ENCODE data around the gene LBP. TPM values are rescaled to one million over a fixed set of nuclear protein-coding genes. Genes with fewer than 3 reads are reported as not detected.
"Not testable (repeated sequence)": the region's sequence is repeated elsewhere in the genome, so short reads cannot be mapped to it uniquely, and the experiment has no call there.

LBP gene
- total RNA-seq, 2 experiments from 2014 or later = not detected

DNA sequence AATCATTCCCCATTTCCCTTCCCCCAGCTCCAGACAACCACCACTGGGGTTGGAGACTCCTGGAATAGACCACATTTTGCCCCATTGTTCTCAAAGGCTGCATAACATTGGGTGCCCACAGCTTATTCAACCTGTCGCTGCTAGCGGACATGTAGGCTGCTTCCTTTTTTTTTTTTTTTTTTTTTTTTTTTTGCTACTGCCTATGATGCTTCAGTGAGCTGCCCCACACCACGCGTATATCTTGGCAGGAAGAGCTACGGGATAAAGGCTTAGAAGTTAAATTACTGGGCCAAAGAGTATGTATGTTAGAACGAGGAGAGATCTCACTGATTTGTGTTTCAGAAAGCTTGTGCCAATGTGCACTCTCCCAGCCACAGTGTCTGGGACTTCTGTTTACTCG lies 7.0 kb downstream of the LBP start:
- Mint-ChIP-seq H3K27ac (no peak overlapping the region), H3K9me3 (no peaks in the 10 kb centered on the region), H3K36me3 (no peaks in the 10 kb centered on the region), H3K27me3 (no peaks in the 10 kb centered on the region), H3K4me1 (no peaks in the 10 kb centered on the region), H3K4me3 (no peak overlapping the region)
- DNase-seq = no peak

DNA sequence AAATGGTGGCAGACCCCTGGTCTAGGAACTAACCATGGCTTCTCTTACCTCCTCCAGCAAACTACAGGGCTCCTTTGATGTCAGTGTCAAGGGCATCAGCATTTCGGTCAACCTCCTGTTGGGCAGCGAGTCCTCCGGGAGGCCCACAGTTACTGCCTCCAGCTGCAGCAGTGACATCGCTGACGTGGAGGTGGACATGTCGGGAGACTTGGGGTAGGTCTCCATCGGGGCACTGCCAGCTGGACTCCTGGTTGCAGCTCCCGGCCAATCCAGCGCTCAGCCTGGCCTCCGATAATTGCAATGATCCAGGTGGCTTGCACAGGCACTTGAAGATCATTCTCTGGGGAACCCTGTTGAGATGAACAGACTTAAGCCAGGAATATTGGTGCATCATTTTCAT lies 7.9 kb downstream of the LBP start:
- DNase-seq = no peak
- Mint-ChIP-seq H3K4me1 (no peaks in the 10 kb centered on the region), H3K36me3 (no peaks in the 10 kb centered on the region), H3K27ac (no peak overlapping the region), H3K4me3 (no peak overlapping the region), H3K27me3 (no peaks in the 10 kb centered on the region), H3K9me3 (no peaks in the 10 kb centered on the region)

DNA sequence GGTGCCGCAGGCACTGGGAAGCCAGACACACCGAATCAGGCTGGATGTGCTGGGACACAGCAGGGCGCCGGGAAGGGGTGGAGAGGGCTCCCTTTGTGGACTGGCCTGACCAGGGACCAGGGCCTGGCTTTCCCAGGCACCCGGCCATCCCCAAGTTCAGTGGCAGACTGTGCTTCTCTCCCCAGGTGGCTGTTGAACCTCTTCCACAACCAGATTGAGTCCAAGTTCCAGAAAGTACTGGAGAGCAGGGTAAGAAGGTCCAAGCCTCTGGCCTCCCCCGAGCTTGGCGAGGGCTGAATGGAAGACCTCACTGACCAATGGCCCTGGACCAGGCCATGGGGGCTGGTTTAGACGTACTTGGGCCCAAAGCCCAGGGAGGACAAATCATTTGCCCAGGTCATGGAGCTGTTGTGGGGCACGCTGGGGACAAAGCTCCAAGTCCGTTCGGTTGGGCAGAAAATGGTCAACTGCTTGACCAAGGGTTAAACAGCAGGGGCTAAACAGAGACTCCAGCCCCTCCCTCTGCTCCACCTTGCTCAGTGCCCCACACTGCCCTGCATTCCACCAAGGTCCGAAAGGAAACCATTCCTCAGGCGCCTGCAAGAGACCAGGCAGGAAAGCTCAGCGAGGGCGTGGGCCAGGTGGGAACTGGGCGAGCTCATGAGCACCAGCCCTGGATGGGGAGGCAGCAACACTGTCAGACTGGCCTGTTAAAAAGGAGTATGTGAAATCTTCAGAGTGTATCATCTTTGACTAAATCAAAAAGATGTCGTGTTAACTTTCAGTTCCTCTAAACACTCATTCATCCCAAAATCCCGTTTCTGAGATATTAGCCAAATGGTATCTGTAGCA lies 9.1 kb downstream of the LBP start:
- no peak overlapping the region for H3K27ac Mint-ChIP-seq
- H3K4me3 Mint-ChIP-seq = no peak overlapping the region
- H3K36me3 Mint-ChIP-seq = no peaks in the 10 kb centered on the region
- DNase-seq = no peak
- no peaks in the 10 kb centered on the region for H3K4me1 Mint-ChIP-seq
- H3K9me3 Mint-ChIP-seq = no peaks in the 10 kb centered on the region
- H3K27me3 Mint-ChIP-seq = no peaks in the 10 kb centered on the region

DNA sequence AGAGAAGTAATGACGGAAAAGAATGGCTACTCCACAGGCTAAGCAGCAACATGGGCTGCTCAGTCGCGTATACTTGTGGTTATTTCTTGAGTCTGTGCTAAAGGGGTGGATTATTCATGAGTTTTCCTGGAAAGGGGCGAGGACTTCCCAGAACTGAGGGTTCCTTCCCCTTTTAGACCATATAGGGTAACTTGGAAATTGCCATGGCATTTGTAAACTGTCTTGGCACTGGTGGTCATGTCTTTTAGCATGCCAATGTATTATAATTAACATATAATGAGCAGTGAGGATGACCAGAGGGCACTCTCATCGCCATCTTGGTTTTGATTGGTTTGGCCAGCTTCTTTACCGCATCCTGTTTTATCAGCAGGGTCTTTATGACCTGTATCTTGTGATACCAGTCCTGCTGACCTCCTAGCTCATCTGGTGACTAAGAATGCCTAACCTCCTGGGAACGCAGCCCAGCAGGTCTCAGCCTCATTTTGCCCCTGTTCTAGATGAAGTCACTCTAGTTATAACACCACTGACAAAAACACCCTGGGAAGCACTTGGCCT lies 11.4 kb downstream of the LBP start:
- H3K4me1 Mint-ChIP-seq = no peaks in the 10 kb centered on the region
- H3K27me3 Mint-ChIP-seq = no peaks in the 10 kb centered on the region
- no peak overlapping the region for H3K4me3 Mint-ChIP-seq
- H3K27ac Mint-ChIP-seq = no peak overlapping the region
- peak; percentile 15 for DNase-seq
- no peaks in the 10 kb centered on the region for H3K9me3 Mint-ChIP-seq
- no peaks in the 10 kb centered on the region for H3K36me3 Mint-ChIP-seq

DNA sequence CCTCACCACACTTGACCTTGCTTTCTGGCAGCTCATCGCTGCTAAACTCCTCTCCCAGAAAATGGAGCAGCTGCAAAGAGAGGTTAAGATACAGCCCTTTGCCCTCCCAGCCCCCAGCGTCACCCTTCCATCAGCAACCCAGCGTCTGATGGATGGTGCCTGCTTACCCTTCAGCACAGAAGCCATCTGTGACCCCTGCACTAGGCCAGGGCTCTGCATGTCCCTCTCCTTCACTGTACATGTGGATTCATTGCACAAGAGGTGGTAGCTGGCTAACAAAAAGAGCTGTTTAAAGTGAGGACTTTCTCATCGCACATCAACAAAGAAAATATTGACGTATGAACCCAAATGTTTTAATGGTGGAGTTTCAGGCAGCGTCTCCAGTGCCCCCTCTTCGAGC lies 12.3 kb downstream of the LBP start:
- DNase-seq = no peak
- Mint-ChIP-seq H3K9me3 (no peaks in the 10 kb centered on the region), H3K36me3 (no peaks in the 10 kb centered on the region), H3K4me3 (no peak overlapping the region), H3K4me1 (no peaks in the 10 kb centered on the region), H3K27me3 (no peaks in the 10 kb centered on the region), H3K27ac (no peak overlapping the region)

DNA sequence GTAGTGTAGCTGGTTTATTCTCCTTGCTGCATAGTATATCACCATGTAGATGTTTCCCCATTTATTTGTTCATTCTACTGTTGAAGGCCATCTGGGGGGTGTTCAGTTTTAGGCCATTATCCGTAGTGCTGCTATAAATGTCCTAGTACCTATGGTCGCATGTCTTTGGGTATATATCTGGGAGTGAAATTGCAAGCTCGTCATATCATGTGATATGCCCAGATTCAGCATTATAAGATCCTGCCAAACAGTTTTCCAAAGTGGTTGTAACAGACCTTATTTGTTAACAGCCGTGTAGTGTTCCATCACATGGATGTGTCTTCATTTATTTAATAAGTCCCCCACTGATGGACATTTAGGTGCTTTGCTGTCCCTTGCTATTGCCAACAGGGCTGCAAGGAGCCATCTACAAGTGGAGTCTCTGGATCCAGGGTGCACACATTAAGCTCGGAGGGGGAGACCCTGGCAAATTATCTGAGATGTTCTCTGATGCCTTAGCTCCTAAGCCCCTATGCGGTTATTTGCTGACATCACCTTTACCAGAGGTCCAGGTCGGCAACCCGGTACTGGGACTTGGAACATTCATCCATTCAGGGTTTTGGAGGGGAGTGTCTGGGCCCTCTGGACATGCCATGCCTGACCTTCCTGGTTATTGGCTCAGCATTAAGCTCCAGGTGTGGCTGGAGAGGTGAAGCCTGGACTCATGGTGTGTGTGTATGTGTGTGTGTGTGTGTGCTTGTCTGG lies 16.9 kb downstream of the LBP start:
- Mint-ChIP-seq H3K27ac (no peak overlapping the region), H3K4me3 (no peak overlapping the region), H3K4me1 (no peaks in the 10 kb centered on the region)

DNA sequence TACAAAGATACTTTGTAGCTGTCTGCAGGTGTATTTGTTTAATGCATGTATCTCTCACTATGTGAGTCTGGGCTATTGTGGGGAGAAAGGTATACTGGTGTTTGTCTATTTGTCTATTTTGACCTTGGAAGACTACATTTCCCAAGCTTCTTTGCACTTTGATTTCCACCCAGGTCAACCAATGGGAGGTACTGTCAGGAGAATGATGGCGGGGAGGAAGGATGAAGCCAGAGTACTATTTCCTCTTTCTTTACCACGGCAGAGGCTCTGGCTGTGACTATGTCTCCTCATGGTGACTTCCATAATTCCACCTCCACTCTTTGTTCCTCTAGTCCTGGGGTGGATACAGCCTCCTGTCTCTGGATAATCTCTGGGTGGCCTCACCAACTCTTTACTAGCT lies 23.1 kb downstream of the LBP start:
- H3K36me3 Mint-ChIP-seq = no peaks in the 10 kb centered on the region
- no peaks in the 10 kb centered on the region for H3K27me3 Mint-ChIP-seq
- DNase-seq = no peak
- H3K4me3 Mint-ChIP-seq = no peak overlapping the region
- peaks cover 6% of the 10 kb centered on the region for H3K4me1 Mint-ChIP-seq
- no peak overlapping the region for H3K27ac Mint-ChIP-seq
- no peaks in the 10 kb centered on the region for H3K9me3 Mint-ChIP-seq

More for the DNA sequence above, 16.9 kb downstream of the LBP start:
- Mint-ChIP-seq H3K9me3 (no peaks in the 10 kb centered on the region), H3K36me3 (no peaks in the 10 kb centered on the region), H3K27me3 (no peaks in the 10 kb centered on the region)
- no peak for DNase-seq

DNA sequence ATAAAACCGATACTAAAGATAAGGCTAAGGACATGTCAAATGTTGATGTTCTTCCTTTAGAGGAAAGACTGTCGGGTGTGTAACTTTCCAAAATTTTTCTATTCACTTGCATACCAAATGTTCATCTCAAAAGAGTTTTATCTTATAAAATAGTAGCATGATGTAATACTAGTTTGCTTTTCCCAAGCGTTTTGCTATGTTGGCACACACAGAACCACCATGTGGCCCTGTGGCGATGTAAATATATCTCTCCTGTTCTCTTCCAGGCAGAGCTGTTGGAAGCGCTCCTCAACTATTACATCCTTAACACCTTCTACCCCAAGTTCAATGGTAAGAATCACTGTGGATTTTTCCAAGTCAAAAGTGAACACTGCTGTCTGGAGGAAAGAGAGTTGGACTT lies 26.5 kb downstream of the LBP start:
- Mint-ChIP-seq H3K36me3 (no peaks in the 10 kb centered on the region), H3K4me1 (peaks cover 6% of the 10 kb centered on the region), H3K27ac (no peak overlapping the region), H3K4me3 (no peak overlapping the region), H3K9me3 (no peaks in the 10 kb centered on the region), H3K27me3 (peaks cover 4% of the 10 kb centered on the region)
- no peak for DNase-seq

DNA sequence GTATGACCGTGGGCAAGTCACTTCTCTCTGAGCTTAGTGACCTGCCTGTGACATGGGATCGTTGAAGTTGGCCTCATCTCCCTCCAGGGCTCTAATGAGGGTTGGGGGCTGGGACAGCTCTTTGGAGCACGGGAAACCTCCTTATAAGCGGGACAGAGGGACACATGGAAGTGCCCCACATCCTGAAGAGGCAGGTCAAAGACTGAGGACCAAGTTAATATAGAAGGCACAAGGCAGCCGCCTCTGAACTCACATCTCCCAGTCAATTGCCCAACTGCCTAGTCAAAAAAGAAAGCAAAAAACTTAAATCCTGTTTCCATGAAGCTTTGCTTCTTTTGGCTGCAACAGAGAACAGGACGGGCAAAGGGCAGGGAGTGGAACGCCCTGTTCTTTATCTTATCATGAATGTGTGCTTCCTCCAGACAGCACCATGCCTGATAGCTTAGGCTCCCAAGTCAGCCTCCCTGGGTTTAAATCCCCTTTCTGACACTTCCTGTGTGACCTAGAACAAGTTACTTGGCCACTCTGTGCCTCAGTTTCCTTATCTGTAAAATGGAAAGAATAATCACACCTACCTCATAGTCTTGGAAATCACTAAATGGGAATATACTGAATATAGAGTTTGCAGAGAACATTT lies 27.1 kb downstream of the LBP start:
- Mint-ChIP-seq H3K27ac (no peak overlapping the region), H3K36me3 (no peaks in the 10 kb centered on the region)

DNA sequence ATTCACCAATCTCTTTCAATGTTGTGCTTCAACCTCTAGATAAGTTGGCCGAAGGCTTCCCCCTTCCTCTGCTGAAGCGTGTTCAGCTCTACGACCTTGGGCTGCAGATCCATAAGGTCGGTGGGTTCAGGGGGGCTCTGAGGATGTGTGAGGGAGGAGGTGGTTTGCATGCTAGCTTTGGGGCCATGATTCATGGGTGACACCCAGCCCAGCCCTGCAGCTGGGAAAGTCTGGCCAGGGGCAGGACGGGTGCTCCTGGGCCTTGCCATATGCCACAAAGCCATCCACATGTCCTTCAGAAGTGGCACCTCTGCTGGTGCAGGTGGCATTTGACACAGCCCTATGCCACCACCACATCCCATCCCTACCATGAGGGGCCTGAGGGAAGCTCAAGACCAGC lies 27.6 kb downstream of the LBP start:
- no peak overlapping the region for H3K27ac Mint-ChIP-seq
- no peaks in the 10 kb centered on the region for H3K9me3 Mint-ChIP-seq
- peaks cover 4% of the 10 kb centered on the region for H3K27me3 Mint-ChIP-seq
- H3K4me3 Mint-ChIP-seq = no peak overlapping the region
- H3K4me1 Mint-ChIP-seq = peaks cover 6% of the 10 kb centered on the region
- H3K36me3 Mint-ChIP-seq = no peaks in the 10 kb centered on the region
- DNase-seq = no peak

More for the DNA sequence above, 27.1 kb downstream of the LBP start:
- Mint-ChIP-seq H3K4me3 (no peak overlapping the region), H3K4me1 (peaks cover 6% of the 10 kb centered on the region), H3K9me3 (no peaks in the 10 kb centered on the region), H3K27me3 (peaks cover 4% of the 10 kb centered on the region)
- no peak for DNase-seq

DNA sequence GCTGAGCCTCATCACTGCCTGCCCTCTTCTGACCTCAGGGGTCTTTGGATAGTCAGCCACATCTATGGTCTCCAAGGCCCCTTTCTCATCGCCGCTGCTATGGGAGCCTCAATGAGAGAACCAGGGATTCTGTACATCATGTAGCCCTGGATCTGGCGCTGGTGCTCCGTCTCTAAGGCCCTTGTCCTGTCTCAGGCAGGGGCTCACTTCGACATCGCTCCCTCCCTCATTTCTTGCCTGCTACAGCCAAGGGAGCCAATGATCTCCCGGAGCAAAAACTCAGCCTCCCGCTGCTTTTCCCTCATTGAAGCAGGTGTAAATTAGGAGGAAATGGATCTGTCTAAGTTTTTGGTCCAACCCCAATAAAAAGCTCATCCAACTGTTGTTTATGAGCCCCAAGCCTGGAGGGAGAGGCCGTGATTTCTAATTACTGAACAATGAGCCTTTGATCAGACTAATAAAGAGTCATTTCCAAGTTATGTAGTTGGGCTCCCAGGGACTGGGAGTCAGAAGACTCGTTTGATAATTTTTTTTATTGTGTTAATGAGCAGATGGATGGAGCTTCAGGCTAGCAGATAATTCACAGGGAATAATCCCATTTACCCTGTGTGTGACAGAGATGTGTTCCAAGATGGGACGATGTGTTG lies 30.9 kb downstream of the LBP start:
- Mint-ChIP-seq H3K4me1 (peaks cover 1% of the 10 kb centered on the region), H3K27me3 (peaks cover 8% of the 10 kb centered on the region), H3K36me3 (no peaks in the 10 kb centered on the region), H3K4me3 (no peak overlapping the region), H3K9me3 (no peaks in the 10 kb centered on the region), H3K27ac (no peak overlapping the region)
- no peak for DNase-seq

DNA sequence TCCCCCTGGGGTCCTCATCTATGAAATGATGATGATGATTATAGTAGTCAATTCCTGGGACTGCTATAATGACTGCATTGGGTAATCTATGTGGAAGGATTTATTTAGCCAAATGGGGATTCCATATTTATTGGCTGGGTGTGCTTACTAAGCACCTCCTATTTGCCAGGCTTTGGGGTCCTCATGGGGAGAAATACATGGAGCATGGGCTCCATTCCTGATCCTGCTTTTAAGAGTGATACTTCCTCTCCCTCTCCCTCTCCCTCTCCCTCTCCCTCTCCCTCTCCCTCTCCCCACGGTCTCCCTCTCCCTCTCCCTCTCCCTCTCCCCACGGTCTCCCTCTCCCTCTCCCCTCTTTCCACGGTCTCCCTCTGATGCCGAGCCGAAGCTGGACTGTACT lies 31.6 kb downstream of the LBP start:
- DNase-seq, H3K4me1 Mint-ChIP-seq, H3K36me3 Mint-ChIP-seq, H3K4me3 Mint-ChIP-seq, H3K9me3 Mint-ChIP-seq, H3K27ac Mint-ChIP-seq: not testable (repeated sequence)
- H3K27me3 Mint-ChIP-seq = peaks cover 13% of the 10 kb centered on the region

DNA sequence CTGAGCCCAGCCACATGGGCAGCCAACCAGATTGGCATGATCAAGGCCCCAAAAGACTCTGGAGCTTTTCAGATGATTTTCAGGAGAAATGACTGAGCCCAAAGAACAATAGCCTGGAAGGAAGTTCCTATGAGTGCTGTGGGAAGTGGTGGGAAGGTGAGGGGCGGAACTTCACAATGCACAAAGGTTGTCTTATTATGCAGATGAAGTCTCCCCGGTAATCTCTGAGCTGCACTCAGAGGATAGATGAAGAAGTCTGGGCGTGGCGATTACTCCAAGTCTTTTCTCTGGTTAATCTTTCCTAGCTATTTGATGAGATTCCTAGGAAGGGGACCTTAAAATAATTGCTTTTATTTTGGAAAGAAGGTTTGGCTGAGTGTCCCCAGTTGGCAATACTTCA lies 36.9 kb downstream of the LBP start:
- peaks cover 12% of the 10 kb centered on the region for H3K27me3 Mint-ChIP-seq
- H3K27ac Mint-ChIP-seq = no peak overlapping the region
- H3K9me3 Mint-ChIP-seq = no peaks in the 10 kb centered on the region
- H3K4me3 Mint-ChIP-seq = no peak overlapping the region
- DNase-seq = no peak
- H3K4me1 Mint-ChIP-seq = no peaks in the 10 kb centered on the region
- no peaks in the 10 kb centered on the region for H3K36me3 Mint-ChIP-seq

DNA sequence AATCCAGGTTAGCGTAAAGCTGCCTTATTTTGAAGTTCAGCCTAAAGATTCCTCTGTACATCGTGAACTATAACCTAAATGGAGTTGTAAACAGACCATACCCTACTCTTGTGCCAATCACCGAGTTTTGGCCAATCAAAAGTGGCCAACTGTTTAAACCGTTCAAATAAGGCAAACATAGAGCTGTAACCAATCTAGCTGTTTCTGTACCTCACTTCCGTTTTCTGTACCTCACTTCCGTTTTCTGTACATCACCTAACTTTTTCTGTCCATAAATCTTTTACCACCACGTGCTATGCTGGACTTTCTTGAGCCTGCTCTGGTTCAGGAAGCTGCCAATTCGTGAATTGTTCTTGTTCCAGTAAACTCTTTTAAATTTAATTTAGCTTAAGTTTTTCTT lies 39.7 kb downstream of the LBP start:
- Mint-ChIP-seq H3K4me1 (no peaks in the 10 kb centered on the region), H3K36me3 (no peaks in the 10 kb centered on the region), H3K27me3 (peaks cover 16% of the 10 kb centered on the region), H3K4me3 (no peak overlapping the region), H3K27ac (no peak overlapping the region), H3K9me3 (peaks cover 6% of the 10 kb centered on the region)
- no peak for DNase-seq

DNA sequence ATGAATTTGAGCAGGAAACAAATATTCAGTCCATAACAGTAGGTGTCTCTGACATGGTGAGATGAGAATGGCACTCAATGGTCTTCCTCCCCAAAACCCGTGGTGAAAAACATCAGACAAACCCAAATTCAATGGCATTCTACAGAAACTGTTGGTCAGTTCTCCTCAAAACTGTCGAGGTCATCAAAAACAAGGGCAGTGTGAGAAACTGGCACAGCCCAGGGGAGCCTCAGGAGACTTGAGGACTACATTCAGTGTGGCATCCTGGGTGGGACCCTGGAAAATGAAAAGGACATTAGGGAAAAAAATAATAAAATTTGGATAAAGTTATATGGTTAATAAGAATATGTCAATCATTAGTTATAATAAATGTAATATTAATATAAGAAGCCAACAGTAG lies 40.6 kb downstream of the LBP start:
- peaks cover 6% of the 10 kb centered on the region for H3K9me3 Mint-ChIP-seq
- peaks cover 15% of the 10 kb centered on the region for H3K27me3 Mint-ChIP-seq
- H3K36me3 Mint-ChIP-seq = no peaks in the 10 kb centered on the region
- DNase-seq = no peak
- no peak overlapping the region for H3K4me3 Mint-ChIP-seq
- H3K27ac Mint-ChIP-seq = no peak overlapping the region
- H3K4me1 Mint-ChIP-seq = no peaks in the 10 kb centered on the region

Measured in activated naive CD8-positive, alpha-beta T cell treated with anti-CD3 and anti-CD28 coated beads for 36 hours (primary cell).